Kidney (tissue), 14 donors: ENCODE measurements around the gene TRIM47. TPM values are rescaled to one million over a fixed set of nuclear protein-coding genes. Genes with fewer than 3 reads are reported as not detected.

Source experiments
- DNase-seq, 5 donors: peaks; one replicate each; pipeline ENCODE4 v3.0.0-alpha.2; 2013 to 2020
- FAIRE-seq: peaks from 2 replicates; lab custom pipeline; 2012; peaks lifted over from hg19 to GRCh38; lab: Jason Lieb, UNC
- H3K27ac ChIP-seq, 2 donors: one replicate each; pipeline ENCODE4 v1.7.0; 2013; ENCODE audit warnings: low read depth in 2 of 2, low read length in 2 of 2, inconsistent platforms in 1 of 2
- H3K27me3 ChIP-seq: one replicate; pipeline ENCODE4 v1.7.1; 2013; ENCODE audit warnings: low read length, inconsistent platforms; ENCODE audit not compliant: control insufficient read depth, insufficient read depth
- H3K36me3 ChIP-seq, 3 donors: one replicate each; pipeline versions ENCODE4 v1.7.0 to v1.7.1; 2013; ENCODE audit warnings: low read length in 3 of 3, control low read depth in 1 of 3, inconsistent platforms in 1 of 3; ENCODE audit not compliant: insufficient read depth in 3 of 3, control insufficient read depth in 2 of 3
- H3K4me1 ChIP-seq, 3 donors: one replicate each; pipeline versions ENCODE4 v1.7.0 to v1.7.1; 2013; ENCODE audit warnings: low read length in 3 of 3, inconsistent platforms in 1 of 3, low read depth in 1 of 3; ENCODE audit not compliant: control insufficient read depth in 2 of 3, insufficient read depth in 2 of 3
- H3K4me3 ChIP-seq, 3 donors: one replicate each; pipeline versions ENCODE4 v1.7.0 to v1.8.1; 2013; ENCODE audit warnings: low read length in 3 of 3, control low read depth in 1 of 3, inconsistent platforms in 1 of 3
- H3K9ac ChIP-seq, 3 donors: one replicate each; pipeline versions ENCODE4 v1.7.0 to v1.7.1; 2013; ENCODE audit warnings: low read length in 3 of 3, control low read depth in 1 of 3, inconsistent platforms in 1 of 3
- H3K9me3 ChIP-seq, 3 donors: one replicate each; pipeline versions ENCODE4 v1.7.0 to v1.7.1; 2013; ENCODE audit warnings: low read length in 3 of 3, control low read depth in 1 of 3, inconsistent platforms in 1 of 3; ENCODE audit not compliant: control insufficient read depth in 2 of 3, insufficient read depth in 1 of 3
- CTCF ChIP-seq: IDR thresholded peaks from 3 replicates; pipeline ENCODE4 v1.5.1; 2012; ENCODE audit warnings: mild to moderate bottlenecking, moderate library complexity, borderline replicate concordance; ENCODE audit not compliant: insufficient read depth; ENCODE audit errors: extremely low read depth
- intact Hi-C: fragments of 100-400 bp; cut with DNase I; formaldehyde crosslinking; loops from one replicate; pipeline ENCODE4 v1.11.1; 2022
- polyA plus RNA-seq: library from polyadenylated mRNA; stranded (reverse); fragments of 350-450 nt; fragmentation: Illumina TruSeq; extraction: RNeasy Lipid Tissue Mini Kit (QIAGEN cat#74804); gene quantifications from one replicate; pipeline ENCODE4 v1.2.3, GENCODE V29; 2014; ENCODE audit warnings: low read depth, low replicate concordance; ENCODE audit not compliant: insufficient read depth
- total RNA-seq: library from RNA; stranded (reverse); fragmentation: NEBNext Ultra II Directional; extraction: Animal tissue kit (Norgen Biotek cat#: 25700); gene quantifications from one replicate; pipeline ENCODE4 v1.2.1, GENCODE V29; 2021
- donor health status: control.
- donor health status: control.
- donor health status: control.
- donor health status: control.
- donor health status: control.
- donor health status: DM: yes; HTN: yes; CAD: no.
- donor health status: Normal renal cell carcinoma (clear cell type).

The TRIM47 gene
- total and polyA plus RNA-seq, 2 donors from 2014 or later = 95.0 to 118 TPM

- Histone ChIP-seq H3K4me1 (peaks cover 0 to 18% (median 9%) of the 10 kb centered on the region in 3 donors), H3K36me3 (peaks cover 0 to 26% (median 12%) of the 10 kb centered on the region in 3 donors), H3K4me3 (no peak overlapping the region), H3K9ac (no peak overlapping the region), H3K27me3 (no peaks in the 10 kb centered on the region), H3K27ac (no peak overlapping the region), H3K9me3 (no peaks in the 10 kb centered on the region)
- TF ChIP-seq CTCF = no peak
- DNase-seq (peak in 1 of 5 donors; percentile 77), FAIRE-seq (no peak)
- intact Hi-C loops = no loop called here
These were observed 20.4 kb upstream of the TRIM47 start for GRCh38 chr17:75898791-75899190.

- Histone ChIP-seq H3K4me3 (no peak overlapping the region), H3K27ac (no peak overlapping the region), H3K9ac (no peak overlapping the region), H3K36me3 (peaks cover 0 to 26% (median 12%) of the 10 kb centered on the region in 3 donors), H3K4me1 (peaks cover 0 to 18% (median 9%) of the 10 kb centered on the region in 3 donors), H3K27me3 (no peaks in the 10 kb centered on the region), H3K9me3 (no peaks in the 10 kb centered on the region)
- intact Hi-C loops = no loop called here
- FAIRE-seq (no peak), DNase-seq (peak in 1 of 5 donors; percentile 74)
- no peak for TF ChIP-seq CTCF
These were observed 19.7 kb upstream of the TRIM47 start for GRCh38 chr17:75898065-75898464.

- DNase-seq (peak in 1 of 5 donors; percentile 74), FAIRE-seq (no peak)
- Histone ChIP-seq H3K9me3 (no peaks in the 10 kb centered on the region), H3K27ac (peak overlapping the region; percentile 78 to 91), H3K36me3 (peaks cover 0 to 26% (median 12%) of the 10 kb centered on the region in 3 donors), H3K4me1 (peaks cover 0 to 18% (median 9%) of the 10 kb centered on the region in 3 donors), H3K27me3 (no peaks in the 10 kb centered on the region), H3K9ac (peak overlapping the region in 2 of 3 donors; percentile 31 to 34), H3K4me3 (peak overlapping the region in 1 of 3 donors; percentile 62)
- TF ChIP-seq CTCF = no peak
- intact Hi-C loops = no loop called here
These were observed 19.0 kb upstream of the TRIM47 start for GRCh38 chr17:75897160-75898019.
